CD14-positive monocyte (primary cell): ENCODE data around the gene STUB1. TPM values are rescaled to one million over a fixed set of nuclear protein-coding genes. Genes with fewer than 3 reads are reported as not detected.
A peak's percentile ranks its signal among the peaks of the same experiment; 100 is the strongest.

Experiments used
- DNase-seq, 3 donors: peaks; one replicate each; pipeline ENCODE4 v3.0.0-alpha.2; 2011 to 2022
- H2AFZ ChIP-seq: 2 replicates; pipeline ENCODE4 v1.6.0; 2012; ENCODE audit warnings: mild to moderate bottlenecking, low read depth, low read length, inconsistent platforms; ENCODE audit not compliant: insufficient read depth, poor library complexity, severe bottlenecking
- H3K27ac ChIP-seq, 2 donors: 1 replicate in 1 of 2; 2 replicates in 1 of 2; pipeline ENCODE4 v1.5.1; 2012 to 2013; ENCODE audit warnings: low read length in 2 of 2, control low read depth in 1 of 2, inconsistent platforms in 1 of 2, low read depth in 1 of 2, mild to moderate bottlenecking in 1 of 2
- H3K27me3 ChIP-seq, 2 donors: one replicate each; pipeline versions ENCODE4 v1.6.0 to v1.6.1; 2011 to 2013; ENCODE audit warnings: low read length in 2 of 2; ENCODE audit not compliant: control insufficient read depth in 2 of 2, insufficient read depth in 2 of 2
- H3K36me3 ChIP-seq, 2 donors: replicated peaks in 1 of 2; 1 replicate in 1 of 2; 2 replicates in 1 of 2; pipeline versions ENCODE4 v1.5.1 to v1.6.1; 2012 to 2013; ENCODE audit warnings: low read length in 2 of 2, control low read depth in 1 of 2, inconsistent platforms in 1 of 2, mild to moderate bottlenecking in 1 of 2; ENCODE audit not compliant: insufficient read depth in 2 of 2, control insufficient read depth in 1 of 2
- H3K4me1 ChIP-seq, 2 donors: 1 replicate in 1 of 2; 2 replicates in 1 of 2; pipeline versions ENCODE4 v1.5.1 to v1.6.1; 2012 to 2013; ENCODE audit warnings: low read length in 2 of 2, control low read depth in 1 of 2, inconsistent platforms in 1 of 2, mild to moderate bottlenecking in 1 of 2, moderate library complexity in 1 of 2; ENCODE audit not compliant: insufficient read depth in 2 of 2, control insufficient read depth in 1 of 2
- H3K4me2 ChIP-seq: replicated peaks from 2 replicates; pipeline ENCODE3; 2012; ENCODE audit warnings: low read length, moderate library complexity, mild to moderate bottlenecking; ENCODE audit not compliant: poor library complexity, severe bottlenecking; ENCODE audit errors: extremely low read depth
- H3K4me3 ChIP-seq, 3 experiments: fragments of 200-600 bp in 1 of 3; sonication (generic) in 1 of 3; replicated peaks in 1 of 3; 1 replicate in 2 of 3; 2 replicates in 1 of 3; pipeline ENCODE4 v1.5.1; 2011 to 2013; ENCODE audit warnings: low read length in 3 of 3, mild to moderate bottlenecking in 3 of 3, control low read depth in 2 of 3, low read depth in 2 of 3, inconsistent platforms in 1 of 3, moderate library complexity in 1 of 3
- H3K79me2 ChIP-seq: 2 replicates; pipeline ENCODE4 v1.6.0; 2012; ENCODE audit warnings: mild to moderate bottlenecking, control low read depth, inconsistent platforms, low read length, moderate library complexity; ENCODE audit not compliant: insufficient read depth
- H3K9ac ChIP-seq: 2 replicates; pipeline ENCODE4 v1.6.0; 2017; ENCODE audit warnings: low read length, mild to moderate bottlenecking; ENCODE audit not compliant: insufficient read depth, poor library complexity, severe bottlenecking
- H3K9me3 ChIP-seq, 2 donors: replicated peaks in 1 of 2; 1 replicate in 1 of 2; 2 replicates in 1 of 2; pipeline versions ENCODE4 v1.5.1 to v1.6.1; 2012 to 2013; ENCODE audit warnings: low read length in 2 of 2, control low read depth in 1 of 2; ENCODE audit not compliant: control insufficient read depth in 1 of 2, insufficient read depth in 1 of 2
- H4K20me1 ChIP-seq: 2 replicates; pipeline ENCODE4 v1.6.0; 2012; ENCODE audit warnings: mild to moderate bottlenecking, low read length, control low read depth, moderate library complexity; ENCODE audit not compliant: insufficient read depth
- H3K27ac Mint-ChIP-seq, 7 donors: one replicate each; pipeline ENCODE4 v1.8.0; 2020; ENCODE audit warnings: mild to moderate bottlenecking in 7 of 7, mixed read lengths in 7 of 7, moderate library complexity in 6 of 7, inconsistent platforms in 2 of 7
- H3K27me3 Mint-ChIP-seq, 3 donors: one replicate each; pipeline ENCODE4 v1.8.0; 2021 to 2022; ENCODE audit warnings: low read depth in 3 of 3, mild to moderate bottlenecking in 3 of 3, mixed read lengths in 3 of 3, moderate library complexity in 3 of 3, inconsistent platforms in 1 of 3
- H3K36me3 Mint-ChIP-seq, 2 donors: one replicate each; pipeline ENCODE4 v1.8.0; 2020; ENCODE audit warnings: mixed read lengths in 2 of 2, inconsistent platforms in 1 of 2, mild to moderate bottlenecking in 1 of 2
- H3K4me1 Mint-ChIP-seq: one replicate; pipeline ENCODE4 v1.8.0; 2020; ENCODE audit warnings: mild to moderate bottlenecking, mixed read lengths
- H3K4me3 Mint-ChIP-seq, 2 donors: one replicate each; pipeline ENCODE4 v1.8.0; 2020; ENCODE audit warnings: mild to moderate bottlenecking in 2 of 2, mixed read lengths in 2 of 2, moderate library complexity in 1 of 2
- H3K9me3 Mint-ChIP-seq, 7 donors: one replicate each; pipeline ENCODE4 v1.8.0; 2020 to 2022; ENCODE audit warnings: mixed read lengths in 7 of 7, mild to moderate bottlenecking in 6 of 7, moderate library complexity in 6 of 7, inconsistent platforms in 2 of 7
- WGBS: methylation state at CpG from one replicate; pipeline ENCODE4 v1.1.5; 2013; ENCODE audit warnings: missing lambda C conversion rate; ENCODE audit not compliant: insufficient coverage; 5-methylcytosine and 5-hydroxymethylcytosine counted together
- intact Hi-C, 2 donors: fragments of 100-400 bp; cut with micrococcal nuclease; formaldehyde crosslinking; loops; one replicate each; pipeline versions ENCODE4 v1.15.0 to v1.15.1; 2023
- polyA plus RNA-seq, 3 donors: library from polyadenylated mRNA; depleted of rRNA in 1 of 3; unstranded in 2 of 3; stranded (reverse) in 1 of 3; fragments of 300-500 nt in 2 of 3; fragments of >200 nt in 1 of 3; fragmentation: Illumina TruSeq in 2 of 3; gene quantifications; 1 replicate in 2 of 3; 2 replicates in 1 of 3; pipeline ENCODE4 v1.2.3, GENCODE V29; 2012 to 2021
- TF ChIP-seq, protein P1 (sequence below): fragments of 200-600 bp; IDR thresholded peaks from one replicate; pipeline ENCODE4 v1.8.0; 2022; ENCODE audit warnings: antibody characterized with exemption, mild to moderate bottlenecking

Gene STUB1
- polyA plus RNA-seq, 3 donors: 83.3 to 108 (median 106) TPM

DNA sequence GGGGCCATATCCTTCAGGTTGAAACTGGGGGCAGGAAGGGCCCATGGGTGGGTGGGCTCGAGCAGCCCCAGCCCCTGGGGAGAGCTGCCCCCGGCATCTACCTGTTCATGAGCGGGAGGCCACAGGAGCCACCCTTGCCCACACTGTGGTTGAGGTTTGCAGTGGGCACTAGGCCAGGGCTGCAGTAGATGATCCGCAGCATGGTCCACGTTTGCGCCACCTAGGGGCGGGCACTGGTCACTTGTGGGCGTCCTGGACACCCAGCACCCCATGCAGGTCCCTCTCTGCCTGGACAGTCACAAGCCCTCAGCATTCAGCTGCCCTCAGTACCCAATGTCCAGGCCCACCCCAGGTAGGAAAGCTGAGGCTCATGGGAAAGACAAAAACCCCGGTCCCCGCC, 5.8 kb downstream of the STUB1 start:
- Mint-ChIP-seq H3K27ac (peak overlapping the region in 3 of 7 donors; percentile 5 to 52 (median 44)), H3K9me3 (peaks cover 0 to 5% (median 0%) of the 10 kb centered on the region in 7 donors), H3K36me3 (peaks cover 27 to 39% of the 10 kb centered on the region in 2 donors), H3K4me3 (no peak overlapping the region), H3K4me1 (peaks cover 36% of the 10 kb centered on the region), H3K27me3 (peaks cover 2 to 4% (median 3%) of the 10 kb centered on the region in 3 donors)
- intact Hi-C loops: no loop called here
- 72% methylated on average over 10 of the region's 10 CpGs for WGBS
- Histone ChIP-seq H3K4me1 (peaks cover 47 to 66% of the 10 kb centered on the region in 2 donors), H3K4me2 (no peak overlapping the region), H2AFZ (no peak overlapping the region), H3K36me3 (peaks cover 20 to 21% of the 10 kb centered on the region in 2 donors), H3K4me3 (no peak overlapping the region), H3K9ac (no peak overlapping the region), H3K9me3 (no peaks in the 10 kb centered on the region), H4K20me1 (peaks cover 32% of the 10 kb centered on the region), H3K79me2 (peaks cover 27% of the 10 kb centered on the region), H3K27me3 (peaks cover 0 to 1% of the 10 kb centered on the region in 2 donors), H3K27ac (no peak overlapping the region)
- peak; percentile 35 to 52 (median 37) for DNase-seq
- TF ChIP-seq, protein P1, sequence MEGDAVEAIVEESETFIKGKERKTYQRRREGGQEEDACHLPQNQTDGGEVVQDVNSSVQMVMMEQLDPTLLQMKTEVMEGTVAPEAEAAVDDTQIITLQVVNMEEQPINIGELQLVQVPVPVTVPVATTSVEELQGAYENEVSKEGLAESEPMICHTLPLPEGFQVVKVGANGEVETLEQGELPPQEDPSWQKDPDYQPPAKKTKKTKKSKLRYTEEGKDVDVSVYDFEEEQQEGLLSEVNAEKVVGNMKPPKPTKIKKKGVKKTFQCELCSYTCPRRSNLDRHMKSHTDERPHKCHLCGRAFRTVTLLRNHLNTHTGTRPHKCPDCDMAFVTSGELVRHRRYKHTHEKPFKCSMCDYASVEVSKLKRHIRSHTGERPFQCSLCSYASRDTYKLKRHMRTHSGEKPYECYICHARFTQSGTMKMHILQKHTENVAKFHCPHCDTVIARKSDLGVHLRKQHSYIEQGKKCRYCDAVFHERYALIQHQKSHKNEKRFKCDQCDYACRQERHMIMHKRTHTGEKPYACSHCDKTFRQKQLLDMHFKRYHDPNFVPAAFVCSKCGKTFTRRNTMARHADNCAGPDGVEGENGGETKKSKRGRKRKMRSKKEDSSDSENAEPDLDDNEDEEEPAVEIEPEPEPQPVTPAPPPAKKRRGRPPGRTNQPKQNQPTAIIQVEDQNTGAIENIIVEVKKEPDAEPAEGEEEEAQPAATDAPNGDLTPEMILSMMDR: no peak

DNA sequence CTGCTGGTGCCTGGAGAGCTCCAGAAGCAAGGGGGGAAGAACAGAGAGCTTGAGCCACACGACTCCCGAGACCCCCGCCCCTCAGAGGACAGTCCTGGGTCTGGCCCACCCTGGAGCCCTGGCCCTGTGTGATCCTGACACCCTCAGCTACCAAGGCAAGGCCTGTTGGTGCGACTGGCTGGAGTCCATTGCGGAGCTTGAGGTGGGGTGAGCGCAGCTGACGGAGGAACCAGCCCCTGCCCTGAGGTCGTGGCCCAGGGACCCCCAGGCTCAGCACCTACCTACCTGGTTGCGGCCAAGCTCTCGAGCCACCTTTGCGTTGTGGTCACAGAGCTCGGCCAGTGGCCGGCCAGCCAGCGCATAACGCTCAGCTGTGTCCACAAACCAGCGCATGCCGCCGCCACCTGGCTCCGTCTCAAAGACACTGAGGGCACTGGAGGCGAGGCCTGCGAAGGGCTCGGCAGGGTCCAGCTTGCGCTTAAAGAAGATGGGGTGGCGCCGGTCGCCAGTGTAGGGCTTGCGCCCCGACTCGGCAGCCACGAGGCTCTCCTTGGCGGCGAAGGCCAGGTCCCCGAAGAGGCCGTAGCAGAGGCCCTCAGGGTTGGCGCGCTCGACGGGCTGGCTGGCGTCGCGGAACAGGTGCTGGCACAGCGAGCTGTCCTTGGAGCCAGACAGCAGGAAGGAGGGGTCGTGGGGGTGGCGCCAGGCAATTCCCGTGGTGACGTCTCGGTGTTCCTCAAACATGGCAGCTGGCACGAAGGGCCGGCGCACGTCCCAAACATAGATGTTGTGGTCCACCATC, 6.5 kb downstream of the STUB1 start:
- Mint-ChIP-seq H3K4me1 (peaks cover 29% of the 10 kb centered on the region), H3K36me3 (peaks cover 28 to 36% of the 10 kb centered on the region in 2 donors), H3K27me3 (peaks cover 9 to 11% (median 10%) of the 10 kb centered on the region in 3 donors), H3K4me3 (no peak overlapping the region), H3K9me3 (peaks cover 0 to 9% (median 2%) of the 10 kb centered on the region in 7 donors), H3K27ac (peak overlapping the region in 3 of 7 donors; percentile 5 to 58 (median 44))
- H4K20me1 ChIP-seq: peaks cover 25% of the 10 kb centered on the region
- no peak overlapping the region for H3K4me2 ChIP-seq
- peaks cover 20% of the 10 kb centered on the region for H3K79me2 ChIP-seq
- H3K9ac ChIP-seq: no peak overlapping the region
- H3K9me3 ChIP-seq: no peaks in the 10 kb centered on the region
- peaks cover 0 to 7% of the 10 kb centered on the region in 2 donors for H3K27me3 ChIP-seq
- TF ChIP-seq, protein P1: no peak
- intact Hi-C loops: no loop called here
- no peak overlapping the region for H3K4me3 ChIP-seq
- H3K36me3 ChIP-seq: peaks cover 16 to 21% of the 10 kb centered on the region in 2 donors
- H3K27ac ChIP-seq: no peak overlapping the region
- 97% methylated on average over 46 of the region's 51 CpGs for WGBS
- H3K4me1 ChIP-seq: peaks cover 40 to 59% of the 10 kb centered on the region in 2 donors
- no peak overlapping the region for H2AFZ ChIP-seq
- DNase-seq: no peak
